RWPE1 (cell line): ENCODE data around the gene GADD45B.
"Not testable (repeated sequence)": the region's sequence is repeated elsewhere in the genome, so short reads cannot be mapped to it uniquely, and the experiment has no call there.

Source experiments
- CTCF ChIA-PET: fragments of 350-600 bp; sonication (Branson Sonifier 250); formaldehyde crosslinking; extraction: SDS; loops from one replicate; lab custom pipeline; 2021; lab: Yijun Ruan, JAX
- POLR2A ChIA-PET: fragments of 400-600 bp; formaldehyde crosslinking; extraction: SDS; loops from one replicate; lab custom pipeline; 2020; ENCODE audit warnings: antibody characterized with exemption; ENCODE audit not compliant: low non-redundant PET; lab: Yijun Ruan, JAX
- DNase-seq: peaks from one replicate; pipeline ENCODE4 v3.0.0; 2012; ENCODE audit warnings: low spot score
- H3K27ac ChIP-seq: fragments of 450-650 bp; 2 replicates; pipeline ENCODE4 v1.5.1; 2017
- CTCF ChIP-seq: fragments of 450-650 bp; conservative IDR thresholded peaks from 2 replicates; pipeline ENCODE4 v1.5.1; 2017; ENCODE audit warnings: low read depth, mild to moderate bottlenecking

The GADD45B gene

DNA sequence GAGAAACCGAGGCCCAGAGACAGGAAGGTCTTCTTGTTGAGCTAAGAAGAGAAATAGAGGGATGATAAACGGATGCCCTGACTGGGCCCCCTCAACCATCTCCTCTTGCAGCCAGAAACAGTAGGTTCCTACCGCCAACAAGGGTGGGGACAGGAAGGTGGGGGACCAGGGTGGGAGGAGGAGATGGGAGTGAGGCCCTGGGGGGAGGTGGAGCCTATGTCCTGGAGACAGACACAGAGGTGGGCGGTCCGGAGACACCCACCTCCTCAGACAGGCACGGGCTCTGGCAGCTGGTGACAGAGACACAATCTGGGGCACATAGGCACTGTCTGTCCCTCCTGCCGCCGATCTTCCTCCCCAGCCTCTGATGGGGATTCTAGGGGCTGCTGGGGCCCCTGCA, 16.9 kb downstream of the GADD45B start:
- ChIA-PET CTCF (interaction anchor here (0.6 kb wide), 1 partner anchor 60 kb away, joined by 3 read pairs; no protein-coding TSS in a partner anchor), POLR2A (interaction anchor here (0.6 kb wide), 1 partner anchor 72 kb away, joined by 6 read pairs; no protein-coding TSS in a partner anchor)
- no peak for DNase-seq
- H3K27ac ChIP-seq: peak overlapping the region; percentile 97
- no peak for TF ChIP-seq CTCF

DNA sequence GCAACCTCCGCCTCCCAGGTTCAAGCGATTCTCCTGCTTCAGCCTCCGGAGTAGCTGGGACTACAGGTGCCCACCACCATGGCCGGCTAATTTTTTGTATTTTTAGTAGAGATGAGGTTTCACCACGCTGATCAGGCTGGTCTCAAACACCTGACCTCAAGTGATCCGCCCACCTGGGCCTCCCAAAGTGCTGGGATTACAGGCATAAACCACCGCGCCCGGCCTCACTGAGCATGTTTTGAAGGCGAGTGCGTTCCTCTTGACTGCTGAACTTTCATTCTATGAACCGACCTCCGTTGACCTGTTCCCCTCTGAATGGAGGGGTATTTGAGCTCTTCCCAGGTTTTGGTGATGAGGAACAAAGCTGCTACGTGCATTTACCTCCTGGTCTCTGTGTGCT, 17.5 kb downstream of the GADD45B start:
- H3K27ac ChIP-seq: peak overlapping the region; percentile 97
- POLR2A ChIA-PET, CTCF ChIA-PET, DNase-seq: not testable (repeated sequence)

DNA sequence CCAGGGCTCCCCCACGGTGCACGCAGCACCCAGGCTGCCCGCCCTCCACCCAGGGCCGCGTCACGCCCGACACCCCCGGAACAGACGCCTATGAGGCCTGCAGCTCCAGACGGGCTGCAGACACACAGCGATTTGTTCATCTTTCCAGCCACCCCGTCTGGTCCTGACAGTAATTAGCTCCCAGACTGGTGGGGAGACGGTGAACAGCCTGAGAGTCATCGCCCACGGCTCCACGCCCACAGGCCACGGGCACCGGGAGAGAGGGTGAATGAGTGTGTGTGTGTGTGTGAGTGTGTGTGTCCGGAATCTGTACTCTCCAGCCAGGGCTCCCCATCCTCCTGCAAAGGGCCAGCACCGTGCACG, 18.1 kb downstream of the GADD45B start:
- DNase-seq: no peak
- TF ChIP-seq CTCF: no peak
- CTCF ChIA-PET: no interaction called here
- peak overlapping the region; percentile 97 for H3K27ac ChIP-seq
- POLR2A ChIA-PET: no interaction called here

DNA sequence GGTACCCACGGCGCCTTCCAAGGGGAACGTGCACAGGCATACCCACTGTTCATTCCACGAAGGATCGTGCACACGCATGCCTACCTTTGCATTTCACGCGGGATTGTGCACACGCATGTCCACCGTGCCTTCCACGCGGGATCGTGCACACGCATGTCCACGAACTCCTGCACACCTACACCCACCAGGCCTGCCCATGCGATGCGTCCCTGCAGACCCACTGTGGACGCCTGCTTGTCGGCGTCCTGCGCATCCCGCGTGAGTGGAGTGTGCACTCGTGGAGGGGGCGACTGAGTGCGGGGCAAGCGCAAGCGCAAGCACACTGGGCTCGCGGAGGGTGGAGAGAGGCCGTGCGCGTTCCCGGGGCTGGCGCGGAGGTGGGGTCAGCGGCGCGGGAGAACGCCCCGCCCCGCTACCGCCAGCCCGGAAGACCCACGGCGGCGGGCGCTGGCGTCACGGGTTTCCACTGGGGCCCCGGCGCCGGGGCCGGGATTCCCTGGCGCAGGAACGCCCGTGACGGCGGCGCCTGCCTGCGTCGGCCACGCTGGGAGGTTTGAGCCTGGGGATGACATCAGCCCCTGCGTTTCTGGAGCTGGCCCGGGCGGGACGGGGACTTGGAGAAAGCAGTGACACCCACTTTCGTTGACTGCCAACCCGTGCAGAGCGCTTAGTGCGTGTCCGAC, 18.7 kb downstream of the GADD45B start:
- peak; percentile 41 for DNase-seq
- CTCF ChIA-PET: interaction anchor here (0.6 to 1.0 kb wide), 2 partner anchors 47 to 154 kb away, joined by 3 to 4 read pairs; no protein-coding TSS in a partner anchor
- POLR2A ChIA-PET: no interaction called here
- TF ChIP-seq CTCF: no peak
- peak overlapping the region; percentile 97 for H3K27ac ChIP-seq

GRCh38 chr19:2495130-2495641, 19.3 kb downstream of the GADD45B start:
- H3K27ac ChIP-seq: peak overlapping the region; percentile 97
- POLR2A ChIA-PET: no interaction called here
- CTCF ChIA-PET: interaction anchor here (0.6 to 1.0 kb wide), 3 partner anchors 46 to 153 kb away, joined by 3 to 4 read pairs (median 3); no protein-coding TSS in a partner anchor
- DNase-seq: peak; percentile 67
- TF ChIP-seq CTCF: no peak

DNA sequence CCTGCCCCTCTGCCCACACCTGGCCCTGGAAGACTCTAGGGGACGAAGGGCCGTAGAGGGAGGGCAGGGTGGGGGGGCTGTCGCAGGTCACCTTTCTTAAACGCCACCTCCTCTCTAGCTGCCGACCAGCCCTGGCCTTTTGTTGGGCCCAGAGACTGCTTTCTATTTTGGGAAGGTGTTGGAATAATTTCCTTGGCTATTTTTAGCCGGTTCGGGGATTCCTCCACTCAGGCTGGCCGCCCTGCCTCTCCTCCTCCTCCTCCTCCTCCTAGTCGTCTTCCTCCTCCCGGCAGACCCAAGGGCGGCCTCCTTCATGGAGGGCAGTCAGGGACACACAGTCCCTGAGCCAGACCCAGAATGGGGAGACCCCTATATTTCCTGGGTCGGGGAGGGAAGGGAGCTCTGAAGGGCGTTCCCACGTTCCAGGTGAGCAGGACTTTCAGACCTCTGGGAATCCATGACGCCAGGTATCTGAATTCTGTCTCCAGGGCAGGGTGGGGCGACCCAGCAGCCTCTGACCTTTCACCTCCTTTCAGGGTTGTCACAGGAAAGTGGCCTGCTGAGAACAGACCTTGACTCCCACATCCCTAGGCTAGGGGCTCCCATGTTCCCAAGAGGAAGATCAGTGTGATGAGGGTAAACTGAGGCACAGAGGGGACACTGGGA, 19.9 kb downstream of the GADD45B start:
- CTCF ChIA-PET: interaction anchor here (0.9 to 1.0 kb wide), 2 partner anchors 45 to 84 kb away, joined by 3 read pairs; no protein-coding TSS in a partner anchor
- H3K27ac ChIP-seq: peak overlapping the region; percentile 97
- DNase-seq: no peak
- no peak for TF ChIP-seq CTCF
- POLR2A ChIA-PET: no interaction called here
